K562 (cell line): ENCODE results near the gene A4GNT. TPM values are rescaled to one million over a fixed set of nuclear protein-coding genes. Genes with fewer than 3 reads are reported as not detected.

Source experiments
- BRF1 ChIP-seq: IDR thresholded peaks from 3 replicates; pipeline ENCODE4 v1.6.1; 2011; ENCODE audit warnings: borderline replicate concordance, mild to moderate bottlenecking; ENCODE audit not compliant: insufficient read length; ENCODE audit errors: extremely low read depth
- CHD1 ChIP-seq: fragments of 200-600 bp; sonication (generic); IDR thresholded peaks from one replicate; pipeline ENCODE4 v1.6.1; 2012; ENCODE audit warnings: mild to moderate bottlenecking, moderate library complexity, low read length, inconsistent platforms
- CREB1 ChIP-seq, 2 experiments: sonication (generic) in 1 of 2; formaldehyde crosslinking in 1 of 2; IDR thresholded peaks; 2 replicates each; pipeline versions ENCODE4 v1.6.1 to v1.8.0; 2012 to 2022; ENCODE audit warnings: inconsistent platforms in 1 of 2, mild to moderate bottlenecking in 1 of 2, missing genetic modification reagents in 1 of 2, moderate library complexity in 1 of 2
- EHMT2 ChIP-seq: fragments of 450-650 bp; IDR thresholded peaks from 2 replicates; pipeline ENCODE4 v1.6.1; 2018; ENCODE audit warnings: antibody characterized with exemption
- GABPB1 ChIP-seq: sonication (generic); formaldehyde crosslinking; IDR thresholded peaks from 2 replicates; pipeline ENCODE4 v1.8.0; 2022; ENCODE audit warnings: mild to moderate bottlenecking, missing genetic modification reagents
- HDAC8 ChIP-seq: fragments of 450-650 bp; IDR thresholded peaks from 2 replicates; pipeline ENCODE4 v1.6.1; 2016; ENCODE audit warnings: mild to moderate bottlenecking, missing genetic modification characterization, moderate library complexity, missing compliant biosample characterization
- L3MBTL2 ChIP-seq: fragments of 450-650 bp; IDR thresholded peaks from 2 replicates; pipeline ENCODE4 v1.6.1; 2016; ENCODE audit warnings: mild to moderate bottlenecking, moderate library complexity
- MTF1 ChIP-seq: fragments of 250-450 bp; sonication (Bioruptor Pico); IDR thresholded peaks from 2 replicates; pipeline ENCODE4 v1.9.0; 2021; ENCODE audit warnings: moderate library complexity, mild to moderate bottlenecking, inconsistent platforms, borderline replicate concordance
- NFE2L1 ChIP-seq: fragments of 450-650 bp; IDR thresholded peaks from 2 replicates; pipeline ENCODE4 v1.6.1; 2016; ENCODE audit warnings: missing genetic modification characterization, low read depth, mild to moderate bottlenecking, missing compliant biosample characterization, moderate library complexity, borderline replicate concordance
- NR2C1 ChIP-seq, 2 experiments: fragments of 450-650 bp; IDR thresholded peaks; 2 replicates each; pipeline ENCODE4 v1.6.1; 2017; ENCODE audit warnings: mild to moderate bottlenecking in 2 of 2, antibody characterized with exemption in 1 of 2, inconsistent platforms in 1 of 2, missing compliant biosample characterization in 1 of 2, missing genetic modification characterization in 1 of 2
- NR2C2 ChIP-seq, 2 experiments: fragments of 200-800 bp in 1 of 2; sonication (Bioruptor generic) in 1 of 2; sonication (generic) in 1 of 2; formaldehyde crosslinking in 1 of 2; IDR thresholded peaks; 2 replicates each; pipeline versions ENCODE4 v1.6.1 to v1.8.0; 2016 to 2022; ENCODE audit warnings: mild to moderate bottlenecking in 1 of 2, missing compliant biosample characterization in 1 of 2, missing genetic modification characterization in 1 of 2, missing genetic modification reagents in 1 of 2
- RHOXF2B ChIP-seq: fragments of 250-450 bp; sonication (Bioruptor Pico); conservative IDR thresholded peaks from 2 replicates; pipeline ENCODE4 v1.5.1; 2021
- SAP30 ChIP-seq: fragments of 200-600 bp; sonication (generic); IDR thresholded peaks from 2 replicates; pipeline ENCODE4 v1.6.1; 2012; ENCODE audit warnings: borderline replicate concordance, low read depth, mild to moderate bottlenecking, moderate library complexity, low read length, control low read depth, inconsistent platforms; ENCODE audit not compliant: insufficient read depth, poor library complexity, severe bottlenecking
- SIN3A ChIP-seq, 2 experiments: fragments of 150-350 bp in 1 of 2; IDR thresholded peaks; 2 replicates each; pipeline ENCODE4 v1.6.1; 2011 to 2016; ENCODE audit warnings: borderline replicate concordance in 2 of 2, low read depth in 2 of 2, low read length in 2 of 2, mild to moderate bottlenecking in 2 of 2, moderate library complexity in 2 of 2; ENCODE audit not compliant: control insufficient read depth in 1 of 2
- SPI1 ChIP-seq: IDR thresholded peaks from 2 replicates; pipeline ENCODE4 v1.6.1; 2011; ENCODE audit warnings: low read depth, low read length, control low read depth, borderline replicate concordance
- TFAM ChIP-seq: fragments of 250-450 bp; sonication (Bioruptor Pico); conservative IDR thresholded peaks from 2 replicates; pipeline ENCODE4 v1.5.0; 2021; ENCODE audit warnings: mild to moderate bottlenecking, moderate library complexity
- ZC3H4 ChIP-seq: sonication (generic); formaldehyde crosslinking; IDR thresholded peaks from 2 replicates; pipeline ENCODE4 v1.9.0; 2021; ENCODE audit warnings: missing genetic modification reagents, borderline replicate concordance
- ZNF124 ChIP-seq: sonication (generic); formaldehyde crosslinking; IDR thresholded peaks from 2 replicates; pipeline ENCODE4 v1.8.1; 2022; ENCODE audit warnings: missing genetic modification reagents
- polyA plus RNA-seq, 8 experiments: library from polyadenylated mRNA; depleted of rRNA in 4 of 8; stranded (reverse) in 5 of 8; unstranded in 3 of 8; fragments of >200 nt; fragmentation: Nextera tagmentation in 2 of 8; fragmentation: Illumina TruSeq in 1 of 8; extraction: Ambion mirVana in 2 of 8; extraction: Trizol in 1 of 8; gene quantifications; 2 replicates each; pipeline versions ENCODE4 v1.2.1 to v1.2.3, GENCODE V29; 2011 to 2014; ENCODE audit warnings: inconsistent platforms in 1 of 8, missing spikeins in 1 of 8
- total RNA-seq, 7 experiments: library from RNA; depleted of rRNA in 6 of 7; stranded (reverse); fragments of >200 nt in 6 of 7; fragmentation: Illumina TruSeq in 2 of 7; extraction: Trizol in 2 of 7; gene quantifications; 2 replicates each; pipeline versions ENCODE4 v1.2.1 to v1.2.3, GENCODE V29; 2011 to 2021; ENCODE audit warnings: low replicate concordance in 1 of 7
- TF ChIP-seq, protein P1 (sequence below): sonication (generic); formaldehyde crosslinking; IDR thresholded peaks from 2 replicates; pipeline ENCODE4 v1.5.0; 2020; ENCODE audit warnings: missing genetic modification reagents
- TF ChIP-seq, protein P2 (sequence below): fragments of 250-450 bp; sonication (Bioruptor Pico); IDR thresholded peaks from 2 replicates; pipeline ENCODE4 v1.9.0; 2021; ENCODE audit warnings: mild to moderate bottlenecking

The A4GNT gene
- total and polyA plus RNA-seq, 9 of the 15 experiments (the other 6 are each of a cell fraction or from before 2014, with no cell fraction given), result not detected

DNA sequence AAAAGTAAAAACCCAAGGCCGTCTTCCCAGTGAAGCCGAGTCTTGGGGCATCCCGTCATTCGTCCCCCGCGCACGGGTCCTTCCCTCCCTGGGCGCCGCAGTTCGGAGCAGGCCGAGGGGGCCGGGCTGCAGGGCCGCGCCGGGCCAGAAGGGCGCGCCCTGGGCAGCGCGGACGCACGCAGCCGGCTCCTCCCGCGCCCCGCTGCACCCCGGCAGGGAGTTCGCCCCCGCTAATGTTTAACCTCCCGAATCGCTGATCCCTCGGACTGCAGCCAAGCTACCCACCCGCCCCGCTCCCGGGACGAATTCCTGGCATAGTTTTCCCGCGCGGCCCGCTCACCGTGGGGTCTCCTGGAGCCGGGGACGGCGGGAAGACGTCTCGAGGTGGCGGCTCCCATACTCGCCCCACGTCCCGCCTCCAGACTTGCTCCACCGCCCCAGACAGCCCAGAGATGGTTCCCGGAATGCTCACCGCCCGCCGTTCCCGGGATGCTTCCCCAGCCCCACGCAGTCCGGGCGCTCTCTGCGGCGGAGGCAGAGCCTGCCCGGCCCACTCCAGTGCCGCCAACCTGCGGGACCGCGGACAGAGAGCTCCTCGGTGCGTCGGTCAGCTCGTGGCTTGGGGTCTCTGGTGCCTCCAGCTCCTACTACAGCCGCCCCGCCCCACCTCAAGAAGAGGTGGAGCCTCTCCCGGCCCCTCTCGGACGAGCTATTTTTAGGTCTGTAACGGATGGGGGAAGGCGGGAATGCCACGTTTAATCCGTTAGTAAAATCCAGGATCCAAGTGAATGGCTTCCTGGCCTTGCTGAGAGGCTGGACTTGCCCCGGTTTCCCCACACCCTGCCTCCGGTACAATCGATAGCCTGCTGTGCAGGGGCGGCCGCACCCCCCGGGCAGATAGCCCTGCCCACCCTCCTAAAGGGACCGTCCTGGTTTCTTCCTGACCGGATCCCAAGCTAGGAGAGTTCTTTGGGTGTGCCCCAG is 16.9 kb downstream of the A4GNT start, which contains the start of gene DZIP1L (continued):
- TF ChIP-seq HDAC8 (tag), result no peak
- TF ChIP-seq NFE2L1 (tag), result no peak
- peak; percentile 14; the same call in 1 of the 2 replicates for TF ChIP-seq GABPB1 (CRISPR knock-in tag)
- no peak for TF ChIP-seq ZC3H4 (CRISPR knock-in tag)
- TF ChIP-seq CREB1 (IDR thresholded peaks at IDR 0.05), result 0 out of 2 replicates have a peak, but pooled peaks have one; percentile 12
- TF ChIP-seq CREB1 (CRISPR knock-in tag; IDR thresholded peaks at IDR 0.05), result no peak
- TF ChIP-seq CHD1, result no peak
- TF ChIP-seq SIN3A (IDR thresholded peaks at IDR 0.05; ENCODE audit: borderline replicate concordance in 2 of 2, control insufficient read depth in 1 of 2, low read depth in 2 of 2, low read length in 2 of 2), result peak in 1 of 2 experiments; percentile 17; a peak in 1 of 4 replicates
- TF ChIP-seq RHOXF2B (CRISPR knock-in tag), result no peak
- TF ChIP-seq NR2C1 (IDR thresholded peaks at IDR 0.05), result no peak
- TF ChIP-seq NR2C1 (tag; IDR thresholded peaks at IDR 0.05), result no peak
- no peak for TF ChIP-seq NR2C2 (CRISPR knock-in tag; IDR thresholded peaks at IDR 0.05)
- TF ChIP-seq NR2C2 (tag; IDR thresholded peaks at IDR 0.05), result no peak
- TF ChIP-seq, protein P1, sequence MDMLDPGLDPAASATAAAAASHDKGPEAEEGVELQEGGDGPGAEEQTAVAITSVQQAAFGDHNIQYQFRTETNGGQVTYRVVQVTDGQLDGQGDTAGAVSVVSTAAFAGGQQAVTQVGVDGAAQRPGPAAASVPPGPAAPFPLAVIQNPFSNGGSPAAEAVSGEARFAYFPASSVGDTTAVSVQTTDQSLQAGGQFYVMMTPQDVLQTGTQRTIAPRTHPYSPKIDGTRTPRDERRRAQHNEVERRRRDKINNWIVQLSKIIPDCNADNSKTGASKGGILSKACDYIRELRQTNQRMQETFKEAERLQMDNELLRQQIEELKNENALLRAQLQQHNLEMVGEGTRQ (CRISPR knock-in tag), result no peak
- TF ChIP-seq ZNF124 (CRISPR knock-in tag), result no peak
- TF ChIP-seq TFAM (CRISPR knock-in tag), result no peak
- no peak for TF ChIP-seq EHMT2
- TF ChIP-seq L3MBTL2, result peak; percentile 64
- TF ChIP-seq SPI1, result no peak
- no peak for TF ChIP-seq MTF1
- TF ChIP-seq BRF1, result no peak
- no peak for TF ChIP-seq SAP30
- TF ChIP-seq, protein P2, sequence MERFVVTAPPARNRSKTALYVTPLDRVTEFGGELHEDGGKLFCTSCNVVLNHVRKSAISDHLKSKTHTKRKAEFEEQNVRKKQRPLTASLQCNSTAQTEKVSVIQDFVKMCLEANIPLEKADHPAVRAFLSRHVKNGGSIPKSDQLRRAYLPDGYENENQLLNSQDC (CRISPR knock-in tag), result no peak
